RKO (cell line): ENCODE results near the gene OR5A2.
"Not testable (repeated sequence)": the region's sequence is repeated elsewhere in the genome, so short reads cannot be mapped to it uniquely, and the experiment has no call there.

Experiments
- DNase-seq: peaks from one replicate; pipeline ENCODE4 v3.0.0-alpha.2; 2016; ENCODE audit warnings: low spot score

OR5A2 gene

GRCh38 chr11:59426361-59427067, at the start of gene OR5A2:
Gene OR5A2 (minus strand): TSS chr11:59426413. CDS start chr11:59422953, 3,460 bp downstream.
- no peak for DNase-seq

DNA sequence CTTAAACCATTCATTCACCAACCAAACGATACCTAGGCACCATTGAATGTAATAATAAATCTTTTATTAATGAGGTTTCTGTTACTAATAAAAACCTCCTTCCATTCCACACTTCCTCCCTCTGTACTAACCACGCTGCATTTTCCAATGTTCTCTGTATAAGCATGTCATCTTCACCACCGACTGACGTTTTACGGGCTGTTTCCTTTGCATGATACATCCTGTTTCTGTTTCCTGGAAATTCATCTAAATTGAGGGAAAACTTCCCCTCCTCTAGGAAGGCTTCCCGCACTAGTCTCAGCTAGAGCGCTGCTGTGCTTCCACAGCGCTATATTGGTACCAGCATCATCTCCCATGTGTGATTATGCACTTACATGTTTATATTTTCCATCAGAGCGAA, 49.0 kb upstream of the OR5A2 start:
- DNase-seq: no peak

GRCh38 chr11:59473015-59473414, 46.8 kb upstream of the OR5A2 start, which contains the start of gene OR4D10:
Gene OR4D10 (plus strand): TSS chr11:59473315. CDS start chr11:59477430, 4,115 bp downstream.
- no peak for DNase-seq

- peak; percentile 51 for DNase-seq
Observed at GRCh38 chr11:59463190-59463641, 37.0 kb upstream of the OR5A2 start.

GRCh38 chr11:59459916-59460315, 33.7 kb upstream of the OR5A2 start:
- no peak for DNase-seq

GRCh38 chr11:59456661-59457060, 30.4 kb upstream of the OR5A2 start, which contains the start of gene OR4D6:
Gene OR4D6 (plus strand): TSS chr11:59456961. CDS start chr11:59456961, 0 bp downstream.
- DNase-seq: no peak

DNA sequence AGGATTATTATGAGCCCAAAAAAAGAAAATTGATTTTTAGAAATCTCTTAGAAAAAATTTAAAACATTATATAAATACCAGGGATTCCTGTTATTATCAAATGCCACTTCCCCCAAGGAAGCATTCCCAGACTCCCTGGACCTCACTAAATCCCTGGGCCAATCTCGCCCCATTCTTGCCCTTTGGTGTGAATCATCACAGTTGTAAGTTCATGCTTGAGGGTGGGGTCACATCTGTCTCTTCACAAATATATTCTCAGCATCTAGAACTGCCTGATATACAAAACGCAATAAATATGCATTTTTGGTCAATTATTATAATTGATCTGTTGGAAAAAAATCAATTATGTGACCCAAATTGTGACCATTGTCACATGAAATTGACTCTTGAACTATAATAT, 22.3 kb upstream of the OR5A2 start:
- DNase-seq: no peak

GRCh38 chr11:59445624-59446023, 19.4 kb upstream of the OR5A2 start:
- DNase-seq: not testable (repeated sequence)

- DNase-seq: no peak
Observed at GRCh38 chr11:59437770-59438169, 11.6 kb upstream of the OR5A2 start.

- DNase-seq: no peak
Observed at GRCh38 chr11:59436169-59436568, 10.0 kb upstream of the OR5A2 start, which contains the start of gene OR5A1. Gene OR5A1 (plus strand): TSS chr11:59436469. CDS start chr11:59443169, 6,700 bp downstream.

DNA sequence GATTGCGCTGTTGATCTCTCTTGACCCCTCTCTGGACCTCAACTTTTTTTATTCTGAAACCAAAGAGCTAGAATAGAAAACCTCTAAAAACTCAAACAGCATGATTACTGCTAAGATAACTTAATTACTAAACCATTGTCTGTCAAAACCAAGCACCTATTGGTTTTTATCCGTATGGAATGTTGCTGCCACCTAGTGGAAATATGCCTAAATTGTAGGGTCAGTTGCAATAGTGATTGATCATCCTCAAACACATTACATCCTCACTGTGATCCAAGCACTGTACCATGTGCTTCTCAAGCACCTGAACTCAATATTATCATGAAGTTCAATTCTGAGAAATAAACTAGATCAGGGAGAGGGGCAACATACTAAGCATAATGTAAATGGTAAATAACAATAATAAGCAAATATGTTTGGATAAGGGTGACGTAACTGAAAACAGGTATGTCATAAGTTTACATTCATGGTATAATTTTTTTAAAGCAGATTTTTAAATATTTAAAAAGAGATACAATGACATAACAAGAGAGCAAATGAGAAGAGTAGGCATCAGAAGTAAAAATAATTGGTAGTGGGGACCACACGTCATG, 3.8 kb upstream of the OR5A2 start:
- peak; percentile 58 for DNase-seq

GRCh38 chr11:59427068-59427382, 812 bp upstream of the OR5A2 start:
- DNase-seq: no peak

DNA sequence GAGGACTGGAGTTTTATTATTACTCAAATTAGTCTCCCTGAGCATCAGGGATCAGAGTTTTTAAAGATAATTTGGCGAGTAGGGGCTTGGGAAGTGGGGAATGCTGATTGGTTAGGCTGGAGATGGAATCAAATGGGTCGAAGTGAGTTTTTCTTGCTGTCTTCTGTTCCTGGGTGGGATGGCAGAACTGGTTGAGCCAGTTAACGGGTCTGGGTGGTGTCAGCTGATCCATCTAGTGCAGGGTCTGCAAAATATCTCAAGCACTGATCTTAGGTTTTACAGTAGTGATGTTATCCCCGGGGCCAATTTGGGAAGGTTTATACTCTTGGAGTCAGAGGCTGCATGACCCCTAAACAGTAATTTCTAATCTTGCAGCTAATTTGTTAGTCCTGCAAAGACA, 1.1 kb downstream of the OR5A2 start:
- DNase-seq: no peak

- no peak for DNase-seq
Observed at GRCh38 chr11:59423835-59424234, 2.4 kb downstream of the OR5A2 start.

DNA sequence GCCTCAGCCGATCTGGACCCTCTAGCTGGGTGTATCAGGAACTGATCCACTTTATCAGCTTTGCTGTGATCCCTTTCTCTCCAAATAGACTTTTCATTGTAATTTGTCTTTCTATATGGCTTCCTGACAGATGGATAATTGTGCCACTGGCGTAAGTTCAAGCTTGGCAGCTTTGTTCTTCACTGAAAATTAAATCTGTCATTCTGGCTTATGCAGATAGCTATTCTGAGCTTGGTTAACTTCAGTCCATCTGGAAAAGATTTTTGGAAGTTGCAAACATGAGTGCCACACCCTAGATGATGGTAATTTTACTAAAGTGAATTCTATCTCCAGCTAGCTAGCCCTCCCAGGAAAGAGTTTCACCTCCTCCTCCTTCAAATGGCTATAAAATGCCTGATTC, 8.1 kb downstream of the OR5A2 start:
- DNase-seq: no peak

DNA sequence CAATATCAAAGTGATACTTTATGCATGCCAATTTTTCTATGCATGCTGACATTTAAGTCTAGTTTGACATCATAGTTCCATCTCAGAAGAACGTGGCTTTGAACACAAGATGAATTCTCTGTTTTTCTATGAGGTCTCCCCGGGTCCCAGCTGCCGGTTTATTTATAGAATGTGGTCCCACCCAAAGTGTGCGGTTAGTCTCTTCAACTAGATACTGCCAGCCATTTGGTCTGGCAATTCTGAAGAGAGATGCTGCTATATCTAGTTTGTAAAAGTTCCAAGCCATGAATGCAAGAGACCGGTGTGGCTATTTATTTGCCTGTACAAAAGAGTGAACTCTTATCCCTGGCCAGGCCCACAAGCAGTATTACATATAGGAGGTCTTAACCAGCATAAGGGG, 9.2 kb downstream of the OR5A2 start:
- no peak for DNase-seq

- no peak for DNase-seq
Observed at GRCh38 chr11:59416613-59417012, 9.6 kb downstream of the OR5A2 start.

DNA sequence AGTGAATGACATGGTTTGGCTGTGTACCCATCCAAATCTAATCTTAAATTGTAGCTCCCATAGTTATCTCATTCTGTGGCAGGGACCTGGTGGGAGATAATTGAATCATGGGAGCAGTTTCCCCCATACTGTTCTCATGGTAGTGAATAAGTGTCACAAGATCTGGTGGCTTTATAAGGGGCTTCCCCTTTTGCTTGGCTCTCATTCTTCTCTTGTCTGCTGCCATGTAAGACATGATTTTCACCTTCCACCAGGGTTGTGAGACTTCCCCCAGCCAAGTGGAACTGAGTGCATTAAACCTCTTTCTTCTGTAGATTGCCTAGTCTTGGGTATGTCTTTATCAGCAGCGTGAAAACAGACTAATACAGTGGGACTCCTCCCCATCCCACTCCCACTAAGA, 11.1 kb downstream of the OR5A2 start:
- no peak for DNase-seq

GRCh38 chr11:59413646-59414045, 12.6 kb downstream of the OR5A2 start:
- DNase-seq: no peak

DNA sequence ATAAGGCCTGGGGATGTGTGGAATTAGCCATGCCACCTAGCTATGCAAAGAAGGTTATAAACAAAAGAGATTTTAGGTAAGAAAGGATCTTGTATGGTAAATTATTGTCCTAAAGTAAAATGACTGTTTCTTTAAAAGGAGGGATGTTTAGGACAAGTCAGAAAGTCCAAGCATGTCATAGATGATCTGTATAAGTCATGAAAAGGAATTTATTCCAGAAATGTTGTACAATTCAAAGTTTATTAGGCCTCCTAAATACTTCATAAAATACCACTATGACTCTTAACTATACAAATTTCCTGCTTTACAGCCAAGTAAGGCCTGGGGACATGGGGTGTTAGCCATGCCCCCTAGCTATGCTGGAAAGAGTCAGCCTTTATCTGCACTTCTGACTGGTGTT, 22.7 kb downstream of the OR5A2 start:
- DNase-seq: peak; percentile 3

DNA sequence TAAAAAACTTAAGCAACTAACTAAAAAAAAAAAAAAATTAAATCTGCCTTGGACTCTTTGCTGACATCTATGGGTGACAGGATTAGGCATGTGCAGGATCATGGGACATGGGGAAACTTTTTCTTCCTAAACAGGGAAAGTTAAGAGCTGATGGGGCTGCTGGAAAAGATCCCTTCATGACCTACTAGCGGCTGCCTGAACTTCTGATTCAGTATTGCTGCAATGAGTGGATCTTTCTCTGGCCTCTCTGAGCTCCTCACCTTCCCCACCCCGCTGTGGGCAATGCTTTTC, 25.0 kb downstream of the OR5A2 start:
- DNase-seq: no peak

- no peak for DNase-seq
Observed at GRCh38 chr11:59400461-59401261, 25.6 kb downstream of the OR5A2 start.

GRCh38 chr11:59394186-59394585, 32.0 kb downstream of the OR5A2 start:
- DNase-seq: no peak
